ENCODE data around the gene CDC42BPG. TPM values are rescaled to one million over a fixed set of nuclear protein-coding genes. Genes with fewer than 3 reads are reported as not detected.

The CDC42BPG gene
- total RNA-seq, 2 donors from 2014 or later, result 17.2 to 24.0 TPM

GRCh38 chr11:64829536-64830251, 14.8 kb downstream of the CDC42BPG start:
- Histone ChIP-seq H3K4me3 (no peak overlapping the region), H3K27ac (no peak overlapping the region), H3K27me3 (replicated peaks; ENCODE audit: insufficient read depth) (no peaks in the 10 kb centered on the region), H3K36me3 (peaks cover 0 to 10% of the 10 kb centered on the region in 2 donors), H3K4me1 (replicated peaks) (no peaks in the 10 kb centered on the region), H3K9me3 (no peaks in the 10 kb centered on the region)
- 92% methylated on average over 24 of the region's 43 CpGs for WGBS
- no peak for TF ChIP-seq POLR2AphosphoS5 (IDR thresholded peaks at IDR 0.05)
- no peak for TF ChIP-seq CTCF (IDR thresholded peaks at IDR 0.05)
- no peak for TF ChIP-seq POLR2A (IDR thresholded peaks at IDR 0.05)
- intact Hi-C loops (cut with DNase I), result no loop called here
- DNase-seq (ENCODE audit: low spot score), result no peak

GRCh38 chr11:64827451-64827839, 17.0 kb downstream of the CDC42BPG start:
- DNase-seq (ENCODE audit: low spot score), result no peak
- H3K4me1 ChIP-seq (replicated peaks), result no peaks in the 10 kb centered on the region
- H3K27ac ChIP-seq, result no peak overlapping the region
- H3K27me3 ChIP-seq (replicated peaks; ENCODE audit: insufficient read depth), result no peaks in the 10 kb centered on the region
- H3K9me3 ChIP-seq, result no peaks in the 10 kb centered on the region
- H3K4me3 ChIP-seq, result no peak overlapping the region
- intact Hi-C loops (cut with DNase I), result no loop called here
- no peaks in the 10 kb centered on the region for H3K36me3 ChIP-seq
- WGBS, result 97% methylated on average over 22 of the region's 22 CpGs
- TF ChIP-seq POLR2A (IDR thresholded peaks at IDR 0.05) (no peak), CTCF (IDR thresholded peaks at IDR 0.05) (no peak)

GRCh38 chr11:64826578-64827450, 17.6 kb downstream of the CDC42BPG start:
- no peak overlapping the region for H3K4me3 ChIP-seq
- no peaks in the 10 kb centered on the region for H3K36me3 ChIP-seq
- H3K27me3 ChIP-seq (replicated peaks; ENCODE audit: insufficient read depth), result no peaks in the 10 kb centered on the region
- no peak overlapping the region for H3K27ac ChIP-seq
- DNase-seq (ENCODE audit: low spot score), result no peak
- WGBS, result 93% methylated on average over 52 of the region's 52 CpGs
- H3K9me3 ChIP-seq, result no peaks in the 10 kb centered on the region
- TF ChIP-seq POLR2A (IDR thresholded peaks at IDR 0.05) (no peak), CTCF (IDR thresholded peaks at IDR 0.05) (no peak)
- intact Hi-C loops (cut with DNase I), result no loop called here
- H3K4me1 ChIP-seq (replicated peaks), result no peaks in the 10 kb centered on the region

- no peak for DNase-seq (ENCODE audit: low spot score)
- Histone ChIP-seq H3K27me3 (replicated peaks; ENCODE audit: insufficient read depth) (no peaks in the 10 kb centered on the region), H3K36me3 (no peaks in the 10 kb centered on the region), H3K9me3 (no peaks in the 10 kb centered on the region), H3K27ac (no peak overlapping the region), H3K4me1 (replicated peaks) (no peaks in the 10 kb centered on the region), H3K4me3 (no peak overlapping the region)
- WGBS, result 70% methylated on average over 7 of the region's 7 CpGs
- intact Hi-C loops (cut with DNase I), result no loop called here
- TF ChIP-seq POLR2A (IDR thresholded peaks at IDR 0.05) (no peak), CTCF (IDR thresholded peaks at IDR 0.05) (no peak), POLR2AphosphoS5 (IDR thresholded peaks at IDR 0.05) (no peak)
Observed at GRCh38 chr11:64826062-64826461, 18.4 kb downstream of the CDC42BPG start.
